Ovary (tissue), 9 donors: ENCODE results near the gene PXT1. TPM values are rescaled to one million over a fixed set of nuclear protein-coding genes. Genes with fewer than 3 reads are reported as not detected.

Experiments used
- DNase-seq, 5 donors: peaks; one replicate each; pipeline ENCODE4 v3.0.0-alpha.2; 2019 to 2020
- H3K27ac ChIP-seq, 2 donors: fragments of 200-600 bp; one replicate each; pipeline versions ENCODE4 v1.5.1 to v1.8.0; 2019 to 2022
- H3K27me3 ChIP-seq: fragments of 200-600 bp; one replicate; pipeline ENCODE4 v1.8.0; 2022
- H3K36me3 ChIP-seq: fragments of 200-600 bp; sonication (generic); one replicate; pipeline ENCODE4 v1.5.1; 2019
- H3K4me1 ChIP-seq: one replicate; pipeline ENCODE4 v1.8.1; 2013; ENCODE audit warnings: mild to moderate bottlenecking, moderate library complexity; ENCODE audit not compliant: insufficient read depth
- H3K4me3 ChIP-seq: fragments of 200-600 bp; sonication (generic); one replicate; pipeline ENCODE4 v1.5.1; 2017
- H3K9me3 ChIP-seq, 2 donors: fragments of 200-600 bp in 1 of 2; sonication (generic) in 1 of 2; one replicate each; pipeline versions ENCODE4 v1.5.1 to v1.8.1; 2013 to 2019; ENCODE audit warnings: mild to moderate bottlenecking in 1 of 2, moderate library complexity in 1 of 2
- CTCF ChIP-seq, 3 donors: fragments of 450-650 bp in 2 of 3; fragments of 200-600 bp in 1 of 3; IDR thresholded peaks; one replicate each; pipeline versions ENCODE4 v1.5.1 to v1.8.0; 2016 to 2022; ENCODE audit warnings: antibody characterized with exemption in 3 of 3, mild to moderate bottlenecking in 1 of 3
- EP300 ChIP-seq: sonication (generic); formaldehyde crosslinking; IDR thresholded peaks from one replicate; pipeline ENCODE4 v1.6.1; 2017; ENCODE audit warnings: antibody characterized with exemption
- POLR2A ChIP-seq: fragments of 450-650 bp; IDR thresholded peaks from one replicate; pipeline ENCODE4 v1.6.1; 2017; ENCODE audit warnings: antibody characterized with exemption, mild to moderate bottlenecking, moderate library complexity
- WGBS, 3 donors: extraction: QIAGEN DNeasy Blood & Tissue Kit in 1 of 3; methylation state at CpG; one replicate each; pipeline versions ENCODE4 v1.1.5 to v1.1.7; 2013 to 2017; 5-methylcytosine and 5-hydroxymethylcytosine counted together
- intact Hi-C, 4 donors: fragments of 100-400 bp; cut with DNase I; formaldehyde crosslinking; loops; one replicate each; pipeline versions ENCODE4 v1.11.0 to v1.15.1; 2022 to 2023
- polyA plus RNA-seq, 2 donors: library from polyadenylated mRNA; stranded (reverse); fragments of 200-250 nt in 1 of 2; fragments of 350-450 nt in 1 of 2; fragmentation: Illumina TruSeq in 1 of 2; extraction: RNeasy Lipid Tissue Mini Kit (QIAGEN cat#74804) in 1 of 2; gene quantifications; one replicate each; pipeline ENCODE4 v1.2.3, GENCODE V29; 2013 to 2014
- total RNA-seq, 7 donors: library from RNA; depleted of rRNA in 2 of 7; stranded (reverse); fragments of >200 nt in 2 of 7; fragmentation: NEBNext Ultra II Directional in 3 of 7; extraction: Animal tissue kit (Norgen Biotek cat#: 25700) in 3 of 7; gene quantifications; one replicate each; pipeline versions ENCODE4 v1.1.0 to v1.2.4, GENCODE V29; 2016 to 2023
- donor health status: DM: no; HTN: no; CAD: no; lungs with moderate emphysema.
- donor health status: DM: no; HTN: no; CAD: no.
- donor health status: Bipolar disorder and iron deficiency.
- donor health status: DM: yes; HTN: yes; CAD: no.
- donor health status: DM: no; HTN: no; CAD: no.
- donor health status: DM: yes; HTN: yes; CAD: no.

Gene PXT1
- total and polyA plus RNA-seq, 9 donors: not detected

GRCh38 chr6:36378936-36379335, 63.7 kb downstream of the PXT1 start:
- no peaks in the 10 kb centered on the region for H3K36me3 ChIP-seq
- WGBS, 3 donors: 84 to 89% (median 89%) methylated on average over 10 of the region's 10 CpGs

GRCh38 chr6:36378243-36378920, 64.3 kb downstream of the PXT1 start:
- WGBS, 3 donors: 85 to 89% (median 88%) methylated on average over 4 of the region's 4 CpGs
- intact Hi-C loops: no loop called here
- H3K36me3 ChIP-seq: no peaks in the 10 kb centered on the region
- no peak overlapping the region for H3K4me3 ChIP-seq
- DNase-seq: no peak
- H3K27ac ChIP-seq: no peak overlapping the region
- H3K4me1 ChIP-seq: peaks cover 6% of the 10 kb centered on the region
- no peaks in the 10 kb centered on the region for H3K27me3 ChIP-seq
- no peak for TF ChIP-seq CTCF (IDR thresholded peaks at IDR 0.05)
- no peak for TF ChIP-seq EP300
- no peak for TF ChIP-seq POLR2A
- H3K9me3 ChIP-seq: no peaks in the 10 kb centered on the region

More at GRCh38 chr6:36378936-36379335, 63.7 kb downstream of the PXT1 start:
- no peak overlapping the region for H3K27ac ChIP-seq
- peaks cover 6% of the 10 kb centered on the region for H3K4me1 ChIP-seq
- no peaks in the 10 kb centered on the region for H3K27me3 ChIP-seq
- H3K4me3 ChIP-seq: no peak overlapping the region
- intact Hi-C loops: no loop called here
- no peak for TF ChIP-seq POLR2A
- TF ChIP-seq CTCF (IDR thresholded peaks at IDR 0.05): no peak
- no peak for TF ChIP-seq EP300
- DNase-seq: no peak
- no peaks in the 10 kb centered on the region for H3K9me3 ChIP-seq

GRCh38 chr6:36377594-36377993, 65.1 kb downstream of the PXT1 start:
- intact Hi-C loops: no loop called here
- H3K9me3 ChIP-seq: no peaks in the 10 kb centered on the region
- WGBS, 3 donors: 37 to 44% (median 40%) methylated on average over 5 of the region's 5 CpGs
- no peak for TF ChIP-seq POLR2A
- TF ChIP-seq CTCF (IDR thresholded peaks at IDR 0.05): no peak
- TF ChIP-seq EP300: no peak
- no peaks in the 10 kb centered on the region for H3K27me3 ChIP-seq
- peaks cover 6% of the 10 kb centered on the region for H3K4me1 ChIP-seq
- no peaks in the 10 kb centered on the region for H3K36me3 ChIP-seq
- H3K27ac ChIP-seq: no peak overlapping the region
- no peak overlapping the region for H3K4me3 ChIP-seq
- DNase-seq: no peak

- WGBS, 3 donors: 91 to 94% (median 94%) methylated on average over 8 of the region's 8 CpGs
- TF ChIP-seq EP300 (no peak), CTCF (IDR thresholded peaks at IDR 0.05) (no peak), POLR2A (no peak)
- H3K4me1 ChIP-seq: peaks cover 6% of the 10 kb centered on the region
- no peak overlapping the region for H3K4me3 ChIP-seq
- intact Hi-C loops: no loop called here
- no peaks in the 10 kb centered on the region for H3K9me3 ChIP-seq
- no peaks in the 10 kb centered on the region for H3K36me3 ChIP-seq
- no peak overlapping the region for H3K27ac ChIP-seq
- H3K27me3 ChIP-seq: no peaks in the 10 kb centered on the region
- no peak for DNase-seq
Measured at GRCh38 chr6:36376742-36377141, 65.9 kb downstream of the PXT1 start.
